ENCODE results near the gene TAS1R3. TPM values are rescaled to one million over a fixed set of nuclear protein-coding genes. Genes with fewer than 3 reads are reported as not detected.

TAS1R3 gene
- polyA plus RNA-seq, 4 donors, result 0.28 to 0.70 (median 0.45) TPM

- DNase-seq (ENCODE audit: low read depth in 4 of 4, low spot score in 2 of 4), result no peak
Observed at GRCh38 chr1:1335792-1336248, 4.7 kb downstream of the TAS1R3 start.

GRCh38 chr1:1336446-1336845, 5.4 kb downstream of the TAS1R3 start:
- DNase-seq (ENCODE audit: low read depth in 4 of 4, low spot score in 2 of 4), result no peak

- DNase-seq (ENCODE audit: low read depth in 4 of 4, low spot score in 2 of 4), result no peak
Observed at GRCh38 chr1:1336931-1337792, 6.1 kb downstream of the TAS1R3 start.

GRCh38 chr1:1337793-1338147, 6.7 kb downstream of the TAS1R3 start:
- DNase-seq (ENCODE audit: low read depth in 4 of 4, low spot score in 2 of 4), result no peak

- no peak for DNase-seq (ENCODE audit: low read depth in 4 of 4, low spot score in 2 of 4)
Observed at GRCh38 chr1:1338278-1338677, 7.2 kb downstream of the TAS1R3 start.

- DNase-seq (ENCODE audit: low read depth in 4 of 4, low spot score in 2 of 4), result no peak
Observed at GRCh38 chr1:1340185-1340584, 9.1 kb downstream of the TAS1R3 start.

- DNase-seq (ENCODE audit: low read depth in 4 of 4, low spot score in 2 of 4), result no peak
Observed at GRCh38 chr1:1340791-1341548, 9.9 kb downstream of the TAS1R3 start.

- no peak for DNase-seq (ENCODE audit: low read depth in 4 of 4, low spot score in 2 of 4)
Observed at GRCh38 chr1:1341549-1342021, 10.5 kb downstream of the TAS1R3 start.

- no peak for DNase-seq (ENCODE audit: low read depth in 4 of 4, low spot score in 2 of 4)
Observed at GRCh38 chr1:1342061-1342562, 11.0 kb downstream of the TAS1R3 start.

GRCh38 chr1:1342584-1343115, 11.6 kb downstream of the TAS1R3 start:
- DNase-seq (ENCODE audit: low read depth in 4 of 4, low spot score in 2 of 4), result no peak

- no peak for DNase-seq (ENCODE audit: low read depth in 4 of 4, low spot score in 2 of 4)
Observed at GRCh38 chr1:1343811-1344421, 12.8 kb downstream of the TAS1R3 start.

GRCh38 chr1:1344655-1345361, 13.7 kb downstream of the TAS1R3 start:
- no peak for DNase-seq (ENCODE audit: low read depth in 4 of 4, low spot score in 2 of 4)

GRCh38 chr1:1345384-1345783, 14.3 kb downstream of the TAS1R3 start:
- DNase-seq (ENCODE audit: low read depth in 4 of 4, low spot score in 2 of 4), result no peak

- no peak for DNase-seq (ENCODE audit: low read depth in 4 of 4, low spot score in 2 of 4)
Observed at GRCh38 chr1:1345860-1346500, 14.9 kb downstream of the TAS1R3 start.

GRCh38 chr1:1346501-1346890, 15.4 kb downstream of the TAS1R3 start:
- DNase-seq (ENCODE audit: low read depth in 4 of 4, low spot score in 2 of 4), result no peak

GRCh38 chr1:1347026-1347595, 16.0 kb downstream of the TAS1R3 start:
- no peak for DNase-seq (ENCODE audit: low read depth in 4 of 4, low spot score in 2 of 4)

GRCh38 chr1:1347663-1348419, 16.8 kb downstream of the TAS1R3 start:
- DNase-seq (ENCODE audit: low read depth in 4 of 4, low spot score in 2 of 4), result no peak

- DNase-seq (ENCODE audit: low read depth in 4 of 4, low spot score in 2 of 4), result no peak
Observed at GRCh38 chr1:1348420-1349255, 17.6 kb downstream of the TAS1R3 start.

Measured in left renal cortex interstitium (tissue), 4 donors.